Measurements from ENCODE around the gene FBXW5.

DNA sequence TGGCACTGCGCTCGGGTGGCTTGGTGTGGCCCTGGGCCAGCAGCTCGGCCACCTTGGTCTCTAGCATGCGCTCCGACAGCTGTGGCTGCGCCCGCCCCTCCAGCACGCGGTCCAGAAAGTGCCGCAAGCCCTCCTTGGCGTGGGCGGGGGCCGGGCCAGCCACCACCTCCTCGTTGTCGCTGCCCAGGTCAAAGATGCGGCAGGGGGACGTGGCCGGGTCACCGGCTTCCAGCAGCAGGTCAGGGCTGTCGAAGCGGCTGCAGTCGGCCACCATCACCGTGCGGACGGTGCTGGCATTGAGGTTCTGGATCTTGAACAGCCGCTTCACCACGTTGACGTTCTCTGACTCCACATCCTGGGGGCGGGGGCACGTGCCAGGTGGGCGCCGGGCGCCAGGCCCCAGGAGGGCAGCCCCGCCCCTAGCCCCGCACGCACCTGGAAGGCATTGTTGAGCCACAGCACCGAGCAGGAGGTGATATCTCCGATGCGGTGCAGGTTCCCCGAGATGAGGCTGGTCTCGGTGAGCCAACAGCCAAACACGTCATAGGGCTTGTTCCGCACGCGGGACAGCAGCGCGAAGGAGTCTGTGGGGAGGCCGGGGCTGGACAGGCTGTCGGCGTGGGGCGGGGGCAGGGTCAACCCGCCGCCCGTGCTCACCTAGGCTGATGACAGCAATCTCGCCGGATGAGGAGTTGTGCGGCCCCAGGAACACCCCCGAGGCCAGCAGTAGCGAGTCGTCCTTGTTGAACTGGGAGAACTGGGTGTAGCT is 2.2 kb downstream of the FBXW5 start:
- TF ChIP-seq, protein P1, sequence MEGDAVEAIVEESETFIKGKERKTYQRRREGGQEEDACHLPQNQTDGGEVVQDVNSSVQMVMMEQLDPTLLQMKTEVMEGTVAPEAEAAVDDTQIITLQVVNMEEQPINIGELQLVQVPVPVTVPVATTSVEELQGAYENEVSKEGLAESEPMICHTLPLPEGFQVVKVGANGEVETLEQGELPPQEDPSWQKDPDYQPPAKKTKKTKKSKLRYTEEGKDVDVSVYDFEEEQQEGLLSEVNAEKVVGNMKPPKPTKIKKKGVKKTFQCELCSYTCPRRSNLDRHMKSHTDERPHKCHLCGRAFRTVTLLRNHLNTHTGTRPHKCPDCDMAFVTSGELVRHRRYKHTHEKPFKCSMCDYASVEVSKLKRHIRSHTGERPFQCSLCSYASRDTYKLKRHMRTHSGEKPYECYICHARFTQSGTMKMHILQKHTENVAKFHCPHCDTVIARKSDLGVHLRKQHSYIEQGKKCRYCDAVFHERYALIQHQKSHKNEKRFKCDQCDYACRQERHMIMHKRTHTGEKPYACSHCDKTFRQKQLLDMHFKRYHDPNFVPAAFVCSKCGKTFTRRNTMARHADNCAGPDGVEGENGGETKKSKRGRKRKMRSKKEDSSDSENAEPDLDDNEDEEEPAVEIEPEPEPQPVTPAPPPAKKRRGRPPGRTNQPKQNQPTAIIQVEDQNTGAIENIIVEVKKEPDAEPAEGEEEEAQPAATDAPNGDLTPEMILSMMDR (IDR thresholded peaks at IDR 0.05 in 4 of 5, conservative IDR thresholded peaks at IDR 0.05 in 1 of 5): no peak
- no peak for TF ChIP-seq POLR2A (IDR thresholded peaks at IDR 0.05)
